Activated naive CD8-positive, alpha-beta T cell (primary cell): Measurements from ENCODE around the gene GPRIN2.
A peak's percentile ranks its signal among the peaks of the same experiment; 100 is the strongest.

Experiments used
- H3K27ac Mint-ChIP-seq: one replicate; pipeline ENCODE4 v1.8.0; 2021; ENCODE audit warnings: mixed read lengths
- H3K27me3 Mint-ChIP-seq: one replicate; pipeline ENCODE4 v1.8.0; 2021; ENCODE audit warnings: mixed read lengths
- H3K36me3 Mint-ChIP-seq: one replicate; pipeline ENCODE4 v1.8.0; 2021; ENCODE audit warnings: mixed read lengths
- H3K4me1 Mint-ChIP-seq: one replicate; pipeline ENCODE4 v1.8.0; 2021; ENCODE audit warnings: low read depth, mixed read lengths
- H3K4me3 Mint-ChIP-seq: one replicate; pipeline ENCODE4 v1.8.0; 2021; ENCODE audit warnings: mild to moderate bottlenecking, mixed read lengths
- H3K9me3 Mint-ChIP-seq: one replicate; pipeline ENCODE4 v1.8.0; 2021; ENCODE audit warnings: low read depth, mixed read lengths

The GPRIN2 gene

GRCh38 chr10:46546591-46547540, 9.6 kb downstream of the GPRIN2 start:
- Mint-ChIP-seq H3K36me3 (no peaks in the 10 kb centered on the region), H3K27ac (no peak overlapping the region), H3K27me3 (peaks cover 14% of the 10 kb centered on the region), H3K4me3 (no peak overlapping the region), H3K4me1 (peaks cover 2% of the 10 kb centered on the region), H3K9me3 (no peaks in the 10 kb centered on the region)

- H3K9me3 Mint-ChIP-seq: no peaks in the 10 kb centered on the region
- H3K27ac Mint-ChIP-seq: no peak overlapping the region
- no peaks in the 10 kb centered on the region for H3K36me3 Mint-ChIP-seq
- H3K4me3 Mint-ChIP-seq: no peak overlapping the region
- H3K27me3 Mint-ChIP-seq: peaks cover 15% of the 10 kb centered on the region
- peaks cover 2% of the 10 kb centered on the region for H3K4me1 Mint-ChIP-seq
Measured at GRCh38 chr10:46545861-46546590, 10.4 kb downstream of the GPRIN2 start.

GRCh38 chr10:46544989-46545791, 11.3 kb downstream of the GPRIN2 start:
- H3K4me3 Mint-ChIP-seq: no peak overlapping the region
- peaks cover 3% of the 10 kb centered on the region for H3K36me3 Mint-ChIP-seq
- H3K9me3 Mint-ChIP-seq: no peaks in the 10 kb centered on the region
- peaks cover 9% of the 10 kb centered on the region for H3K4me1 Mint-ChIP-seq
- H3K27me3 Mint-ChIP-seq: peaks cover 22% of the 10 kb centered on the region
- H3K27ac Mint-ChIP-seq: no peak overlapping the region

GRCh38 chr10:46543466-46544377, 12.7 kb downstream of the GPRIN2 start:
- Mint-ChIP-seq H3K4me1 (peaks cover 11% of the 10 kb centered on the region), H3K36me3 (peaks cover 3% of the 10 kb centered on the region), H3K9me3 (no peaks in the 10 kb centered on the region), H3K27ac (no peak overlapping the region), H3K27me3 (peaks cover 31% of the 10 kb centered on the region), H3K4me3 (no peak overlapping the region)

GRCh38 chr10:46542567-46543465, 13.6 kb downstream of the GPRIN2 start:
- peaks cover 11% of the 10 kb centered on the region for H3K4me1 Mint-ChIP-seq
- H3K9me3 Mint-ChIP-seq: no peaks in the 10 kb centered on the region
- no peak overlapping the region for H3K4me3 Mint-ChIP-seq
- H3K27ac Mint-ChIP-seq: no peak overlapping the region
- H3K36me3 Mint-ChIP-seq: peaks cover 3% of the 10 kb centered on the region
- H3K27me3 Mint-ChIP-seq: peaks cover 35% of the 10 kb centered on the region

- H3K36me3 Mint-ChIP-seq: peaks cover 3% of the 10 kb centered on the region
- peaks cover 11% of the 10 kb centered on the region for H3K4me1 Mint-ChIP-seq
- peaks cover 38% of the 10 kb centered on the region for H3K27me3 Mint-ChIP-seq
- H3K9me3 Mint-ChIP-seq: no peaks in the 10 kb centered on the region
- no peak overlapping the region for H3K27ac Mint-ChIP-seq
- H3K4me3 Mint-ChIP-seq: no peak overlapping the region
Measured at GRCh38 chr10:46541735-46542566, 14.5 kb downstream of the GPRIN2 start.

- H3K27me3 Mint-ChIP-seq: peaks cover 43% of the 10 kb centered on the region
- H3K4me3 Mint-ChIP-seq: no peak overlapping the region
- H3K27ac Mint-ChIP-seq: no peak overlapping the region
- H3K4me1 Mint-ChIP-seq: peaks cover 11% of the 10 kb centered on the region
- no peaks in the 10 kb centered on the region for H3K9me3 Mint-ChIP-seq
- peaks cover 3% of the 10 kb centered on the region for H3K36me3 Mint-ChIP-seq
Measured at GRCh38 chr10:46541017-46541661, 15.3 kb downstream of the GPRIN2 start.

GRCh38 chr10:46540412-46541016, 15.9 kb downstream of the GPRIN2 start:
- Mint-ChIP-seq H3K4me3 (peak overlapping the region; percentile 4), H3K36me3 (peaks cover 3% of the 10 kb centered on the region), H3K9me3 (no peaks in the 10 kb centered on the region), H3K27ac (no peak overlapping the region), H3K27me3 (peaks cover 43% of the 10 kb centered on the region), H3K4me1 (peaks cover 11% of the 10 kb centered on the region)

- Mint-ChIP-seq H3K4me3 (no peak overlapping the region), H3K27ac (no peak overlapping the region), H3K27me3 (peaks cover 43% of the 10 kb centered on the region), H3K9me3 (no peaks in the 10 kb centered on the region), H3K4me1 (peaks cover 11% of the 10 kb centered on the region), H3K36me3 (peaks cover 3% of the 10 kb centered on the region)
Measured at GRCh38 chr10:46539596-46540411, 16.7 kb downstream of the GPRIN2 start.

GRCh38 chr10:46538717-46539426, 17.6 kb downstream of the GPRIN2 start:
- Mint-ChIP-seq H3K27ac (no peak overlapping the region), H3K4me3 (no peak overlapping the region), H3K4me1 (peaks cover 11% of the 10 kb centered on the region), H3K27me3 (peaks cover 42% of the 10 kb centered on the region), H3K9me3 (no peaks in the 10 kb centered on the region), H3K36me3 (peaks cover 3% of the 10 kb centered on the region)

- peaks cover 3% of the 10 kb centered on the region for H3K36me3 Mint-ChIP-seq
- no peak overlapping the region for H3K27ac Mint-ChIP-seq
- H3K4me3 Mint-ChIP-seq: no peak overlapping the region
- H3K4me1 Mint-ChIP-seq: peaks cover 10% of the 10 kb centered on the region
- H3K9me3 Mint-ChIP-seq: no peaks in the 10 kb centered on the region
- H3K27me3 Mint-ChIP-seq: peaks cover 38% of the 10 kb centered on the region
Measured at GRCh38 chr10:46538155-46538554, 18.3 kb downstream of the GPRIN2 start.
